GM21576 (cell line): ENCODE results near the gene TMEM106A.
"Not testable (repeated sequence)": the region's sequence is repeated elsewhere in the genome, so short reads cannot be mapped to it uniquely, and the experiment has no call there.

Source experiments
- ATAC-seq: cut with Tn5 transposase; IDR thresholded peaks from one replicate; pipeline ENCODE4 v1.9.1; 2021; ENCODE audit warnings: mild to moderate bottlenecking, moderate library complexity; ENCODE audit not compliant: unreplicated experiment

The TMEM106A gene

GRCh38 chr17:43215341-43215740, 3.7 kb downstream of the TMEM106A start:
- no peak for ATAC-seq

DNA sequence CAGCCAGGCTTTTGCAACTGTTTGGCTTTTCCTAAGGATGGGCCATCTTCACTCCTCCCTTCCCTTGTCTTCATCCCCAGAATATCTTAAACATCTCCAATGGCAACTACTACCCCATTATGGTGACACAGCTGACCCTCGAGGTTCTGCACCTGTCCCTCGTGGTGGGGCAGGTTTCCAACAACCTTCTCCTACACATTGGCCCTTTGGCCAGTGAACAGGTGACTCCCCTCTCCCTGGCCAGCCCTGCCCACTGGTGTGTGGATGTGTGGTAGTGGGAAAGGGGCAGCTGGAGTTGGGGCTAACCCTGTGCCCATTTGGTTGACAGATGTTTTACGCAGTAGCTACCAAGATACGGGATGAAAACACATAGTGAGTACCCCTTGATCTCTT, 4.7 kb downstream of the TMEM106A start:
- no peak for ATAC-seq

- ATAC-seq: no peak
Measured at GRCh38 chr17:43216762-43217613, 5.3 kb downstream of the TMEM106A start.

GRCh38 chr17:43217614-43218087, 6.0 kb downstream of the TMEM106A start:
- ATAC-seq: no peak

DNA sequence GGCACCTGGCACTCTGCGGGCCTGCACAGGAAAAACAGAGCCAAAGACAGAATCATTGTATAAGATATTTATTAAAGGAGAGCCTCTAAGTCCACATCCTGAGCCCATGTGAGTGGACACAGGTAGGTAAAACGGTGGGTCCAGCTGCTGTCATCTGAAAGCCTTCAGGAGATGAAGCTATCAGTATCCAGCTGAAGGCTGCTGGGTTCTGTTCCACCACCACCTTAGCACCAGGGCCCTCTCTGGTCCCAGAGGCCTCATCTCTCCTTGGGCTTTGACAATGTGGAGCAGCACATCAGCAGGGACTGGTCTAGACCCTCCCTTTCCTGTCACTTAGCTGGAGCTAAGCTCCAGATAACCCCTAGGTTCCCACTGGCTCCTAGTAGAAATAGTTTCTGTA, 7.3 kb downstream of the TMEM106A start:
- no peak for ATAC-seq

GRCh38 chr17:43219746-43220380, 8.2 kb downstream of the TMEM106A start:
- no peak for ATAC-seq

- ATAC-seq: no peak
Measured at GRCh38 chr17:43220511-43221125, 8.9 kb downstream of the TMEM106A start.

- no peak for ATAC-seq
Measured at GRCh38 chr17:43224146-43224705, 12.6 kb downstream of the TMEM106A start.

DNA sequence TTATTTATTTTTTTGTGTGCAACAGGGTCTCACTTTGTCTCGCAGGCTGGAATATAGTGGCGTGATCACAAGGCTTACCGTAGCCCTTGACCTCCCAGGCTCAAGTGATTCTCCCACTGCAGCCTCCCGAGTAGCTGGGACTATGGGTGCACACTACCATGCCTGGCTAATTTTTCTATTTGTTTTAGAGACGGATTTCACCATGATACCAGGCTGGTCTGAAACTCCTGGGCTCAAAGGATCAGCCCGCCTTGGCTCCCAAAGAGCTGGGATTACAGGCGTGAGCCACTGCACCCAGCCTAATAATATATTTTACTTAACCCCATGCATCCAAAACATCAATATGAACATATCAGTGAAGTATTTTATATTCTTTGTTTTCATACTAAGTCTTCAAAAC, 14.7 kb downstream of the TMEM106A start:
- ATAC-seq: no peak

- not testable (repeated sequence) for ATAC-seq
Measured at GRCh38 chr17:43228020-43228782, 16.5 kb downstream of the TMEM106A start, which contains the start of gene CCDC200. Gene CCDC200 (minus strand): TSS chr17:43228623. CDS start chr17:43228554, 69 bp downstream.

- not testable (repeated sequence) for ATAC-seq
Measured at GRCh38 chr17:43231205-43232020, 19.7 kb downstream of the TMEM106A start.

- ATAC-seq: not testable (repeated sequence)
Measured at GRCh38 chr17:43232021-43232699, 20.5 kb downstream of the TMEM106A start.

- ATAC-seq: not testable (repeated sequence)
Measured at GRCh38 chr17:43233263-43233662, 21.6 kb downstream of the TMEM106A start.

DNA sequence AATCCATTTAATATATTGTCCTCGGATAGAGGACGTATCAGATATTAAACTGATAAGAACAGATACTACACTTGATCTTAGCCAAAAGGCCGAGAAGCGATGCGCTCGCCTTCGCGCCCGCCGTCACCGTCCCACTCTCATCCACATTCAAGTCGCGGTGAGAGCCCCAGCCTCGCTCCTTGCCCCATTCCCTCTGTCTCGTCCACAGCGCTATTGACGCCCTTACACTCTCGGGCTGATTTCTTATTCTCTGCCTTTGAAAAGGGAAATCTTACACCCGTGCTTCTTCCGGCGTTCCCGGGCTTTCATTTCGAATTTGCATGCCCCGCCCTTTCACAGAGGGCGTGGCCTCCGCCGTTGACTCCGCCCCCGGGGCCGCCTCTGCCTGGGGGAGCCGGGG, 22.2 kb downstream of the TMEM106A start, which contains the start of gene RNU2-1:
RNU2-1 (minus strand) TSS at position 101 of the 400 bp plus-strand sequence.
- not testable (repeated sequence) for ATAC-seq

DNA sequence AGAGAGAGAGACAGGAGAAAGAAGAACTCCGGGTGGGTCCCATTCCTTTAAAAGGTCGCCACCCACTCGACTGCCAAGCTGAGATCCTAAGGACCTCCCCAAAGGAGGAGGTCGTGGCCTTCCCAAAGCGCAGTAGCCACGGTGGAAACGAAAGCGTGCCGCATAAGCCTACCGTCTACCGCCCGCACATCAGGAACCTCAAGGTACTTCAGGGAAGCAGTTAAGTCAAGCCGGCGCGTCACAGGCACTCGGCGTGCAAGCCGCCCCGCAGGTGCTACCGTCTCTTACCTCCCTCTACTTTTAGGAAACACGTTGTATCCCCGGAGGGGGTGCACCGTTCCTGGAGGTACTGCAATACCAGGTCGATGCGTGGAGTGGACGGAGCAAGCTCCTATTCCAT, 27.9 kb downstream of the TMEM106A start:
- ATAC-seq: not testable (repeated sequence)

GRCh38 chr17:43240596-43241352, 29.1 kb downstream of the TMEM106A start:
- ATAC-seq: not testable (repeated sequence)

DNA sequence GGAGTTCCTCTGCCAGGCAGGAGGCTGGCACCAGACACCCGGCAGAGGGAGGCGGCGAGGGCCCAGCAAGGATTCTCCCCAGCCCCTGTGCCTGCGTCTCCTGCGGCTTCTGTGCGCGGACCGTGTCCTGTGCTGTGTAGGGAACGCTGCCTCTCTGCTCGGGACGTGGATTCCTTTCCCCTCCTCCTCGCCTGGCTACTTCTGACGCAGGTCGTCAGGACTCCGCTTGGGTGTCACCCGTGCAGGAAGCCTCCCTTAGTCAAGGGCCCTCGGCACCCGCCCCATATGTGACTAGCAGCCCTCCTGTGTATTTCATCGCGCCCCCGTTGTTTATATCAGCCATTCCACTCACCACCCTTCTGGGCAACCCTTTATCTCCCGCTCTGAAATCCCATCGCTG, 34.8 kb downstream of the TMEM106A start:
- ATAC-seq: not testable (repeated sequence)
